ENCODE results near the gene CEBPG. TPM values are rescaled to one million over a fixed set of nuclear protein-coding genes. Genes with fewer than 3 reads are reported as not detected.

The CEBPG gene
- total RNA-seq, 4 donors from 2014 or later, result 38.0 to 48.3 (median 43.1) TPM

DNA sequence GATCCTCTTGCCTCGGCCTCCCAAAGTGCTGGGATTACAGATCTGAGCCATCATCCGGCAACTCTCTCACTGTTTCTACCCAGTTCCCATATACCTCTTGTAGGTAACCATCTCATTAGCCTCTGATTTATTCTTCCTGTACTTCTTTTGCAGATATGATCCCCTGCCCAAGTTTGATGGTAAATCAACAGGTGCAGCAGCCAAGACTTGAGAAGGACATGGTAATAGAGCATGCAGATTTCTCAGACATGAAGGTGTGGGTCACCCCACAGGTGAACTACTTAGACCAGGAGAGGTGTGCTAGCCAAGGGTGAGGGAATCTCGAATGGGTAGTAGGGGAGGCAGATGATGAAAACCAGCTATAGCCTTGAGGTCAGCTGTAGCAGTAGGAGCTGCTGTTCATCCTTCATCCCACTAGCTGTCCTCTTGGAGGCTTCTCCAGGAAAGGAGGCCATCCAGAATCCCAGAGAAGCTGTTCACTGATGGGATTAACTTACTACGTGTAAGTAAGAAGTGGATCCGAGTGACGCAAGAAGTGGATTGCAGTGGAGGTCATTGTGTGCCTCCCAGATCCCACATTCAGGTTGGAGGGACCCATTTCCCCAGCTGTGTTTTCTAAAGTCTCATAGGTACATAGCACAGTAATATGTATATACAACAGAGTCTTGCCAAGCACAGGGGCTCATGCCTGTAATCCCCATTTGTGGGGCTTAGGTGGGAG, 10.8 kb upstream of the CEBPG start:
- no peak for DNase-seq (ENCODE audit: low spot score in 2 of 2)
- no peak overlapping the region for H3K4me3 ChIP-seq (ENCODE audit: low read depth, poor library complexity, severe bottlenecking)
- intact Hi-C loops (cut with DNase I; ENCODE audit: low total_unique reads), result no loop called here
- TF ChIP-seq POLR2A (IDR thresholded peaks at IDR 0.05), result no peak
- TF ChIP-seq, protein P1, sequence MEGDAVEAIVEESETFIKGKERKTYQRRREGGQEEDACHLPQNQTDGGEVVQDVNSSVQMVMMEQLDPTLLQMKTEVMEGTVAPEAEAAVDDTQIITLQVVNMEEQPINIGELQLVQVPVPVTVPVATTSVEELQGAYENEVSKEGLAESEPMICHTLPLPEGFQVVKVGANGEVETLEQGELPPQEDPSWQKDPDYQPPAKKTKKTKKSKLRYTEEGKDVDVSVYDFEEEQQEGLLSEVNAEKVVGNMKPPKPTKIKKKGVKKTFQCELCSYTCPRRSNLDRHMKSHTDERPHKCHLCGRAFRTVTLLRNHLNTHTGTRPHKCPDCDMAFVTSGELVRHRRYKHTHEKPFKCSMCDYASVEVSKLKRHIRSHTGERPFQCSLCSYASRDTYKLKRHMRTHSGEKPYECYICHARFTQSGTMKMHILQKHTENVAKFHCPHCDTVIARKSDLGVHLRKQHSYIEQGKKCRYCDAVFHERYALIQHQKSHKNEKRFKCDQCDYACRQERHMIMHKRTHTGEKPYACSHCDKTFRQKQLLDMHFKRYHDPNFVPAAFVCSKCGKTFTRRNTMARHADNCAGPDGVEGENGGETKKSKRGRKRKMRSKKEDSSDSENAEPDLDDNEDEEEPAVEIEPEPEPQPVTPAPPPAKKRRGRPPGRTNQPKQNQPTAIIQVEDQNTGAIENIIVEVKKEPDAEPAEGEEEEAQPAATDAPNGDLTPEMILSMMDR (IDR thresholded peaks at IDR 0.05), result no peak
- WGBS, 2 donors, result 86 to 87% methylated on average over 6 of the region's 6 CpGs

DNA sequence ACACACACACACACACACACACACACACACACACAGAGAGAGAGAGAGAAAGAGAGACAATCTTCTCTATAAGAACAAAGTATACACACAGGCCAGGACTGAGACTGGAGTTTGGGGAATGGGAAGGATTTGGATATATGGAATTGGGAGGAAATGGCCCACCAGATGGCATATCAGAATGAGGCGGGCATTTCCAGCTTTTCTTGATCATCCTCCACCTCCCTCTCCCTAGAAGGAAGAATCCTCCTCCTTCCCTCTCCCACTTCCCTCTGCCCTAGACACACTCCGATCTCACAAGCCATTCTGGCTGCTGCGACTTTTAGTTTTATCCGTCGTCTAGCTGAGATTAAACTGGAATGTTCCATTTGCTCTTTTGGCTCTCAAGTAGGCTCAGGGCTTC, 10.0 kb upstream of the CEBPG start:
- no peak for DNase-seq (ENCODE audit: low spot score in 2 of 2)
- intact Hi-C loops (cut with DNase I; ENCODE audit: low total_unique reads), result no loop called here
- no peak for TF ChIP-seq POLR2A (IDR thresholded peaks at IDR 0.05)
- TF ChIP-seq, protein P1 (IDR thresholded peaks at IDR 0.05), result no peak
- H3K4me3 ChIP-seq (ENCODE audit: low read depth, poor library complexity, severe bottlenecking), result no peak overlapping the region
- 88% methylated on average over 5 of the region's 5 CpGs for WGBS, 2 donors

DNA sequence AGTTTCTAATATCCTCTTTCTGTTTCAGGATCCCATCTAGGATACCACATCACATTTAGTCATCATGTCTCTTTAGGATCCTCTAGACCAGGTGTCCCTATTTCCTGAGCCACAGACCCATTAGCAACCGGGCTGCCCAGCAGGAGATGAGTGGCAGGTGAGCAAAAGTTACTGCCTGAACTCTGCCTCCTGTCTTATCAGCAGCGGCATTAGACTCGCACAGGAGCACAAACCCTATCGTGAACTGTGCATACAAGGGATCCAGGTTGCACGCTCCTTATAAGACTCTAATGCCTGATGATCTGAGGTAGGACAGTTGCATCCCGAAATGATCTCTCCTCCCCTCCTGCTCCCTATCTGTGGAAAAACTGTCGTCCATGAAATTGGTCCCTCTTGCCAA, 7.8 kb upstream of the CEBPG start:
- TF ChIP-seq, protein P1 (IDR thresholded peaks at IDR 0.05), result no peak
- no peak for TF ChIP-seq POLR2A (IDR thresholded peaks at IDR 0.05)
- DNase-seq (ENCODE audit: low spot score in 2 of 2), result no peak
- intact Hi-C loops (cut with DNase I; ENCODE audit: low total_unique reads), result no loop called here
- 87 to 91% methylated on average over 7 of the region's 7 CpGs for WGBS, 2 donors
- H3K4me3 ChIP-seq (ENCODE audit: low read depth, poor library complexity, severe bottlenecking), result no peak overlapping the region

DNA sequence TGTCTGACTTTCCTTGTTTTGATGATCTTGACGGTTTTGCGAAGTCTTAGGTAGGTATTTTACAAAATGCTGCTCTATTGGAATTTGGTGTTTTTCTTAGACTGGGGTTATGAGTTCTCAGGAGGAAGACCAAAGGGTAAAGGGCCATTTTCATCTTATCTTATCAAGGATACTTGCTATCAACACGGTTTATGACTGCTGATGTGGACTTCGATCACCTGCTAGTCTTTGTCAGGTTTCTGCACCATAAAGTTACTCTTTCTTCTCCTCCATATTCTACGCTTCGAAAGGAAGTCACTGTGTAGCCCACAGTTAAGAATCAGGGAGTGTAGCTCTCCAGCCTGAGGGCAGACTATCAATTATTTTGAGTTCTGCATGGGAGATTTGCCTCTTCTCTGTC, 7.4 kb upstream of the CEBPG start:
- DNase-seq (ENCODE audit: low spot score in 2 of 2), result no peak
- 90 to 93% methylated on average over 6 of the region's 6 CpGs for WGBS, 2 donors
- intact Hi-C loops (cut with DNase I; ENCODE audit: low total_unique reads), result no loop called here
- no peak overlapping the region for H3K4me3 ChIP-seq (ENCODE audit: low read depth, poor library complexity, severe bottlenecking)
- no peak for TF ChIP-seq POLR2A (IDR thresholded peaks at IDR 0.05)
- TF ChIP-seq, protein P1 (IDR thresholded peaks at IDR 0.05), result no peak

DNA sequence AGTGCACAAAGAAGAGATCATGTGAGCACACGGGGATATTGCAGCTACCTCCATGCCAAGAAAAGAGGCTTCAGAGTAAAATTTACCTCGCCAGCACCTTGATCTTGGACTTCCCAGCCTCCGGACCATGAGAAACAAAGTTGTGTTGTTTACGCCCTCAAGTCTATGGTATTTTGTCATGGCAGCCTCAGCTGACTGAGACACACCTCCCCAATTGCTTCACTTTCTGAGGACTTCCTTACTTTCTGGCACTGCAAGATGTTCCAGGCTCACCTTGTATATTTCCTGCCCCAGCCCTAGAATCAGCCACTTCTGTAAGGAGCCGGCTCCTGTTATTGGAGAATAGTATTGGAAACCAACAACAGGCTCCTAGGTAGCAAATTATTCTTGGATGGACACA, 6.6 kb upstream of the CEBPG start:
- TF ChIP-seq, protein P1 (IDR thresholded peaks at IDR 0.05), result no peak
- no peak for TF ChIP-seq POLR2A (IDR thresholded peaks at IDR 0.05)
- no peak overlapping the region for H3K4me3 ChIP-seq (ENCODE audit: low read depth, poor library complexity, severe bottlenecking)
- 84 to 85% methylated on average over 5 of the region's 5 CpGs for WGBS, 2 donors
- intact Hi-C loops (cut with DNase I; ENCODE audit: low total_unique reads), result no loop called here
- no peak for DNase-seq (ENCODE audit: low spot score in 2 of 2)
